HG02938 (cell line): ENCODE results near the gene PPP2R5B.

Experiments used
- ATAC-seq: cut with Tn5 transposase; IDR thresholded peaks from one replicate; pipeline ENCODE4 v1.9.1; 2021; ENCODE audit warnings: mild to moderate bottlenecking, moderate library complexity; ENCODE audit not compliant: unreplicated experiment

The PPP2R5B gene

GRCh38 chr11:64928957-64929356 is 4.5 kb downstream of the PPP2R5B start:
- ATAC-seq: no peak

GRCh38 chr11:64929625-64930024 is 5.1 kb downstream of the PPP2R5B start:
- ATAC-seq: no peak

- no peak for ATAC-seq
Observed at GRCh38 chr11:64930340-64930739, 5.9 kb downstream of the PPP2R5B start.

- no peak for ATAC-seq
Observed at GRCh38 chr11:64931290-64931689, 6.8 kb downstream of the PPP2R5B start.

GRCh38 chr11:64932324-64932723 is 7.8 kb downstream of the PPP2R5B start:
- ATAC-seq: no peak

- ATAC-seq: no peak
Observed at GRCh38 chr11:64933213-64933934, 8.9 kb downstream of the PPP2R5B start.

GRCh38 chr11:64933935-64934681 is 9.6 kb downstream of the PPP2R5B start:
- ATAC-seq: no peak

GRCh38 chr11:64934682-64935358 is 10.3 kb downstream of the PPP2R5B start:
- no peak for ATAC-seq

GRCh38 chr11:64935359-64936081 is 11.0 kb downstream of the PPP2R5B start, which contains the start of gene GPHA2:
TSS of gene GPHA2 (minus strand) at chr11:64935893. CDS start at chr11:64935460, 433 bp downstream.
- ATAC-seq: no peak

GRCh38 chr11:64936539-64936938 is 12.1 kb downstream of the PPP2R5B start:
- no peak for ATAC-seq

GRCh38 chr11:64947208-64947814 is 22.8 kb downstream of the PPP2R5B start:
- no peak for ATAC-seq

GRCh38 chr11:64951529-64951928 is 27.0 kb downstream of the PPP2R5B start:
- no peak for ATAC-seq

- no peak for ATAC-seq
Observed at GRCh38 chr11:64954201-64954600, 29.7 kb downstream of the PPP2R5B start.

GRCh38 chr11:64959498-64959897 is 35.0 kb downstream of the PPP2R5B start:
- no peak for ATAC-seq

- no peak for ATAC-seq
Observed at GRCh38 chr11:64960719-64961118, 36.2 kb downstream of the PPP2R5B start.

GRCh38 chr11:64963072-64963631 is 38.7 kb downstream of the PPP2R5B start:
- no peak for ATAC-seq

GRCh38 chr11:64967375-64967774 is 42.9 kb downstream of the PPP2R5B start:
- no peak for ATAC-seq

- ATAC-seq: no peak
Observed at GRCh38 chr11:64969209-64969608, 44.7 kb downstream of the PPP2R5B start.

- no peak for ATAC-seq
Observed at GRCh38 chr11:64970731-64971151, 46.3 kb downstream of the PPP2R5B start.
